ENCODE data around the gene LRP8.

LRP8 gene

DNA sequence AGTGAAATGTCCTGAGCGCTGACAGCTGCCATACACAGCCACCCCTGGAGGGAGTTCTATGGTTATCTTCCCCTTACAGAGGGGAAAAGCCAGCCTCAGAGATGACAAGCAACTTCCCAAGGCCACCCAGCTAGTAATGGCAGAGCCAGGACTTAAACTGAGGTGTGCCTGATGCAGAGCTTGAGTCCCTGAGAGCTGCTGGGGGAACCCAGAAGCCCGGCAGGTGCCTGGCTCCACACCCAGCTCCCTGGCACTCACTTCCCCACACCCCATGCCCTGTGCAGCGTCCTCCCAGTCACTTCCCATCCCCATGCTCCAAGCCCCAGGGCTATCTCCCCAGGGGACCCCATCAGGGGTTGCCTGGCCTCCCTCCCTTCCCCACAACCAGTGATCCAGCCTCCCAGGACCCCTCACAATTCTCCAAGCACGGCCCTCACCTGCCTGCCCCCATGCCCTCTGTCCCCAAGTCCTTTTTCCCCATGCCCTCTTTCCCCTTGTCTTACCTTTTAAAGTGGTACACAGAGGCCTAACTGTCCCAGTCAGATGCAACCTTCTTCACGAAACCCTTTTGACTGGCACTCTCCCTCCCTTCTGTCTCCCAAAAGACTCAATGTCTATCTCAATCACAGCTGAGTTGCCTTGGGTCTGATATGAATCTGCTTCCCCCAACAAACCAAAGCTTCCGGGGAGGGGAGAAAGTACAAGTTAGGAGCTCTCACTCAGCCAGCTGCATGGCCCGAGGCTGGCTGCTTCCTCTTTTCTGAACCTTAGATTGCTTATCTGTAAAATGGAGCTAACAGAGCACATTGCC lies 39.8 kb upstream of the LRP8 start:
- H3K27ac Mint-ChIP-seq = peak overlapping the region; percentile 87
- H3K4me1 Mint-ChIP-seq (ENCODE audit: low read depth) = peaks cover 12% of the 10 kb centered on the region
- H3K36me3 Mint-ChIP-seq (ENCODE audit: low read depth) = no peaks in the 10 kb centered on the region
- no peaks in the 10 kb centered on the region for H3K9me3 Mint-ChIP-seq
- peaks cover 4% of the 10 kb centered on the region for H3K27me3 Mint-ChIP-seq (ENCODE audit: low read depth)
- H3K4me3 Mint-ChIP-seq = peak overlapping the region; percentile 84

DNA sequence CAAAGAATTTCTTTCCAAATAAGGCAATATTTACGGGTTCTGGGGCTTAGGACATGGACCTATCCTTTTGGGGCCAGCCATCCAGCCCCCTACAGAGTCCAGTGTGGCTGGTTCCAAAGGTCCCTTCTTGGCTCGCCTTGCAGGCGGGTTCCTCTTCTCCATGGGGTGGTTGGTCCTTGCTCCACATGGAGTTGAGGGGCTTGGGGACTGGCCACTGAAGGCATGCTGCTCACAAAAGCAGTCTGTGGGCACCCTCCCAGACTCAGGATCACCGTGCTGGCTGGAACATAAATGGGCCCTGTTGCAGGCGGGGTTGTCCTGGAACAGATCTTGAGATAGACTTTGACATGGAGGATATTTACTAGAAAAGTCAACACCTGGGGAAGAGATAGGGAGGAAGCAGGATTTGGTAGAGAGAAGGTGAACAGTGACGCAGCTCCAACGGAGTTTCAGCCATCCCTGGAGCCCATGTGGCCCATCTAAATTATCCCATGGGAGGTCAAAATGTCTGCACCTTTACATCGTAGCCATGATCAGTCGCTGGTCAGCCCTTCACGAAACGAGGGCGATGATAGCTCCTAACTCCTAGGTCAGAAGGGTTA lies 39.1 kb upstream of the LRP8 start:
- peak overlapping the region; percentile 20 for H3K4me3 Mint-ChIP-seq
- H3K4me1 Mint-ChIP-seq (ENCODE audit: low read depth) = peaks cover 12% of the 10 kb centered on the region
- H3K9me3 Mint-ChIP-seq = no peaks in the 10 kb centered on the region
- no peaks in the 10 kb centered on the region for H3K36me3 Mint-ChIP-seq (ENCODE audit: low read depth)
- H3K27me3 Mint-ChIP-seq (ENCODE audit: low read depth) = peaks cover 4% of the 10 kb centered on the region
- no peak overlapping the region for H3K27ac Mint-ChIP-seq

GRCh38 chr1:53365437-53366063 lies 37.7 kb upstream of the LRP8 start:
- no peaks in the 10 kb centered on the region for H3K9me3 Mint-ChIP-seq
- H3K4me3 Mint-ChIP-seq = no peak overlapping the region
- H3K27ac Mint-ChIP-seq = no peak overlapping the region
- H3K4me1 Mint-ChIP-seq (ENCODE audit: low read depth) = peaks cover 12% of the 10 kb centered on the region
- peaks cover 4% of the 10 kb centered on the region for H3K27me3 Mint-ChIP-seq (ENCODE audit: low read depth)
- H3K36me3 Mint-ChIP-seq (ENCODE audit: low read depth) = no peaks in the 10 kb centered on the region

- H3K27me3 Mint-ChIP-seq (ENCODE audit: low read depth) = peaks cover 23% of the 10 kb centered on the region
- no peaks in the 10 kb centered on the region for H3K36me3 Mint-ChIP-seq (ENCODE audit: low read depth)
- peaks cover 7% of the 10 kb centered on the region for H3K4me1 Mint-ChIP-seq (ENCODE audit: low read depth)
- no peak overlapping the region for H3K27ac Mint-ChIP-seq
- peaks cover 4% of the 10 kb centered on the region for H3K9me3 Mint-ChIP-seq
- no peak overlapping the region for H3K4me3 Mint-ChIP-seq
Observed at GRCh38 chr1:53362851-53363642, 35.2 kb upstream of the LRP8 start.

- H3K36me3 Mint-ChIP-seq (ENCODE audit: low read depth) = no peaks in the 10 kb centered on the region
- H3K27ac Mint-ChIP-seq = no peak overlapping the region
- H3K9me3 Mint-ChIP-seq = peaks cover 4% of the 10 kb centered on the region
- no peak overlapping the region for H3K4me3 Mint-ChIP-seq
- H3K27me3 Mint-ChIP-seq (ENCODE audit: low read depth) = peaks cover 23% of the 10 kb centered on the region
- H3K4me1 Mint-ChIP-seq (ENCODE audit: low read depth) = no peaks in the 10 kb centered on the region
Observed at GRCh38 chr1:53362270-53362669, 34.4 kb upstream of the LRP8 start.

DNA sequence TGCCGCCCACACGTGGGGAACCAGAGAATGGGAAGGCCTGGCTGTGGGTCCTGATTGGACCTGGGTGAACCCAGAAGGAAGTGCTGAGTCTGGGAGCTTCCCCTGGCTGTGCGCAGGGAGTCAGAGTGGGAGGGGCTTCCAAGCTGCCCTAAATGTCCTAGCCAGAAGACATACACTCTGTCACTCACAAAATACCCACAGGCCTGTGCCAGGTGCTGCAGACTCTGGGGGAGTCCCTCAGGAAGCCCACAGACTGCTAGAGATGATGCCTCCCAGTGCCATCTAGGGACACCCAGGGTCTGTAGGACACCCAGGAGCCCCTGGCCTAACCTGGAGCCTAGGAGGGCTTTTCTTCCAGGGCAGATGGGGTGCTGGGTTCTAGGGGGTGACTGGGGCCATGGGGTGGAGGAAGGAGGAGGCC lies 33.7 kb upstream of the LRP8 start:
- peaks cover 9% of the 10 kb centered on the region for H3K9me3 Mint-ChIP-seq
- no peak overlapping the region for H3K27ac Mint-ChIP-seq
- no peak overlapping the region for H3K4me3 Mint-ChIP-seq
- H3K36me3 Mint-ChIP-seq (ENCODE audit: low read depth) = peaks cover 3% of the 10 kb centered on the region
- H3K27me3 Mint-ChIP-seq (ENCODE audit: low read depth) = peaks cover 30% of the 10 kb centered on the region
- H3K4me1 Mint-ChIP-seq (ENCODE audit: low read depth) = no peaks in the 10 kb centered on the region

DNA sequence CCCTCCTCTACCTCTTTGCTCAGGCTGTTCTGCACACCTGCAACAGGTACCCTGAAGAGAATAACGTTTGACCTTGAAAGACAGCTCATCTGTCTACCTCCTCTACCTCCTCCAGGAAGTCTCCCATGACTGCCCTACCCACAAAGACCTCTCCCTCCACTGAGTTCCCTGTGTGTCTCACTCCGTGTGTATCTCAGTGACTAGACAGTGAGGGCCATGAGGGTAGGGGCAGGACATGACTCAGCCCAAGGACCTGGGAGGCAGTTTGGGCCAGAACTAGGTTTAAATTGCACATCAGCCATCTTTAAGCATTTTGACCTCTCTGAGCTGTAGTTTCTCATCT lies 32.0 kb upstream of the LRP8 start:
- Mint-ChIP-seq H3K36me3 (ENCODE audit: low read depth) (peaks cover 3% of the 10 kb centered on the region), H3K4me3 (no peak overlapping the region), H3K4me1 (ENCODE audit: low read depth) (no peaks in the 10 kb centered on the region), H3K9me3 (peaks cover 9% of the 10 kb centered on the region), H3K27ac (no peak overlapping the region), H3K27me3 (ENCODE audit: low read depth) (peaks cover 34% of the 10 kb centered on the region)

DNA sequence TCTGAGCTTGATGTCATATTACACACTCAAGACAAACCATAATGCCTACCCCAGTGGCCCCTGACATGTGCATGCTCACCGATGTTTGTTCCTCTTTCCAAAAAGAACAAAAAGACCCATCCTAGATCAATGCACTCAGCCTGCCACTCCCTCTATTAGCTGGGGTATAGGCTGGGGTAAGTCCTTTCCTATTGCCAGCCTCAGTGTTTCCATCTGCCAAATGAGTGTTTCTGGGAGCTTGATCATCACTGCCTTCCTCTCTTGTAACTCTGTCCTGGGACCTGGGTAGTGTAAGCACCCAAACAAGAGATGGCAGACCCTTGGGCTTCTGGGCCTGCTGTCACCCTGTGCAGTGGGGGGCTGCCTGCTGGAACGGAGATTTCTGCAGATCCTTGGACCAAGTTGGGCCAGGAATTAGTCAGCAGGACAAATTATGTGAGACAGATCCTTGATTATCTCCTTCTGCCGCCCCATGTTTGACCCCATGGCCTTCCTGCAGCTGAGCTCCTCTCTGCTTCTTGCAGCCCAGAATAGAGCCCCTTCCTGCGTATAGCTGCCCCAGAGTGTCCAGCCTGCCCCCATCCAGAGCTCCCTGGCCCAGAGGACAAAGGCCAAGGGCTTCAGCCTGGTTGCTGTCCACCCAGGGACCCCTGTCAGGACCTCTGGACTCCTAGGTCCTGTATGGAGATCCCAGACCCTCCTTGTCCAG lies 31.5 kb upstream of the LRP8 start:
- Mint-ChIP-seq H3K4me3 (no peak overlapping the region), H3K36me3 (ENCODE audit: low read depth) (peaks cover 3% of the 10 kb centered on the region), H3K27ac (no peak overlapping the region), H3K9me3 (peaks cover 9% of the 10 kb centered on the region), H3K4me1 (ENCODE audit: low read depth) (no peaks in the 10 kb centered on the region), H3K27me3 (ENCODE audit: low read depth) (peaks cover 33% of the 10 kb centered on the region)

GRCh38 chr1:53356637-53357036 lies 28.8 kb upstream of the LRP8 start:
- no peaks in the 10 kb centered on the region for H3K4me1 Mint-ChIP-seq (ENCODE audit: low read depth)
- H3K9me3 Mint-ChIP-seq = peaks cover 9% of the 10 kb centered on the region
- no peak overlapping the region for H3K27ac Mint-ChIP-seq
- H3K36me3 Mint-ChIP-seq (ENCODE audit: low read depth) = peaks cover 3% of the 10 kb centered on the region
- peaks cover 40% of the 10 kb centered on the region for H3K27me3 Mint-ChIP-seq (ENCODE audit: low read depth)
- H3K4me3 Mint-ChIP-seq = no peak overlapping the region

GRCh38 chr1:53354119-53354518 lies 26.2 kb upstream of the LRP8 start:
- Mint-ChIP-seq H3K27ac (no peak overlapping the region), H3K27me3 (ENCODE audit: low read depth) (peaks cover 31% of the 10 kb centered on the region), H3K36me3 (ENCODE audit: low read depth) (peaks cover 3% of the 10 kb centered on the region), H3K4me1 (ENCODE audit: low read depth) (no peaks in the 10 kb centered on the region), H3K4me3 (no peak overlapping the region), H3K9me3 (peaks cover 9% of the 10 kb centered on the region)

DNA sequence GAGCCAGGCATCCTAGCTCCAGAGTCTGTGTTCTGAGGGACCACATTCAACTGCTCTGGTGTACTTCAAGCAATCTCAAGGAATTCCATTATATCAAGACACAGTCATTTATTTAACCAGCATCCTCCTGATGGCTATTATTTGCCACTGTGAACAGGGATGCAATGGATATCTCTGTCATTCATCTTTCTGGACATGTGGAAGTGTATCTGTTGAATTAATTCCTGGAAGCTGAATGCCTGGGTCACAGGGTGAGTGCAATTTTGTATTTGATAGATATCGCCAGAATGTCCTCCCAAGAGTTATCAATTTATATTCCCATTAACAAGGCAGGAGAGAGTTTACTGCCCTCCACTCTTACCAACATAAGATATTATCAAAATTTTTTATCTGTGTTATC lies 24.7 kb upstream of the LRP8 start:
- no peak overlapping the region for H3K4me3 Mint-ChIP-seq
- H3K36me3 Mint-ChIP-seq (ENCODE audit: low read depth) = peaks cover 3% of the 10 kb centered on the region
- no peak overlapping the region for H3K27ac Mint-ChIP-seq
- no peaks in the 10 kb centered on the region for H3K4me1 Mint-ChIP-seq (ENCODE audit: low read depth)
- peaks cover 21% of the 10 kb centered on the region for H3K27me3 Mint-ChIP-seq (ENCODE audit: low read depth)
- peaks cover 5% of the 10 kb centered on the region for H3K9me3 Mint-ChIP-seq

DNA sequence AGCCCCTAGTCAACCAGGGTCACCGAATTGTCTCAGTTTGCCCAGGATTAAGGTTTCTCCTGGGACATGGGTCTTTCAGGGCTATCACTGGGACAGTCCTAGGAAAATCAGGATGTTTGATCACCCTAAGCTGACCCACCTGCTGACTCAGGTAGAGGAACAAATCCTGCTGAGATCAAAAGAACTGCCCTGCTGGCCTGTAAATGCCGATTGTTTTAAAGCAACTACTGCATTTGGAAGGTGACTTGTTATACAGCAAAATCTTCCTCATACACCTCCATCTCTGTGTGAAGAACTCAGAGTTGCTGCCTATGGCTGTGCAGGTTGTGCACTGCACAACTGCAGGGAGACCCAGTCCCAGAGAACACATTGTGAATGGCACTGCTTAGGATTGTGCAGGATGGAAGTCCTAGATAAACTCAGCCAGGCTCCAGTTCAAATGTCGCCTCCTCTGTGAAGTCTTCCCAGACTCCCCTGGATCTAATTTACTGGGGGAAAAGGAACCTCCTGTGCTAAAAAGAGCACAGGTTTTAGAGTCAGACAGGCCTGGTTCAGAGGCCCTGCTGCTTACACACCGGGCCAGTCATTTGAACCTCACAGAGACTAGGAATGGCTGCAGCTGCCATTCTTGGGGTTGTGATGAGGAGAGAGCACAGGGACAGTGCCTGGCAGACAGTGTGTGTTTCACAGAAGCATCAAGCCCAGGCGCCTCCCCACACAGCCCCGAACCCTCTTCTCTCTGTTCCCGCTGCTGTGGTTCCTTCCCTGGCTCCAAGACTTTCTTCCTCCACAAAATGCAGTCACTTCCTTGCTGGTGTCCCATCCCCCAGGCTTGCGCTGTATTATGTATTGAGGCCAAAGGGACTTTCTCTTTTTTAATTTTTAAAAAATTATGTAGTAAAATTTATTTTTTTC lies 23.2 kb upstream of the LRP8 start:
- no peak overlapping the region for H3K27ac Mint-ChIP-seq
- peaks cover 15% of the 10 kb centered on the region for H3K27me3 Mint-ChIP-seq (ENCODE audit: low read depth)
- H3K4me1 Mint-ChIP-seq (ENCODE audit: low read depth) = no peaks in the 10 kb centered on the region
- no peak overlapping the region for H3K4me3 Mint-ChIP-seq
- H3K9me3 Mint-ChIP-seq = no peaks in the 10 kb centered on the region
- no peaks in the 10 kb centered on the region for H3K36me3 Mint-ChIP-seq (ENCODE audit: low read depth)

Measured in T-helper 1 cell treated with Interleukin-12 subunit alpha and Interleukin-12 subunit beta and Interleukin-4 antibody, amounts not matched to agents 30 μg/mL and 1 μg/mL, for 36 hours (primary cell).